Epithelial cell of proximal tubule (primary cell): ENCODE data around the gene FN3K. TPM values are rescaled to one million over a fixed set of nuclear protein-coding genes. Genes with fewer than 3 reads are reported as not detected.
A peak's percentile ranks its signal among the peaks of the same experiment; 100 is the strongest.
"Not testable (repeated sequence)": the region's sequence is repeated elsewhere in the genome, so short reads cannot be mapped to it uniquely, and the experiment has no call there.

Experiments used
- DNase-seq: peaks from one replicate; pipeline ENCODE4 v3.0.0-alpha.2; 2011; ENCODE audit warnings: low read depth
- H3K4me3 ChIP-seq: 2 replicates; pipeline ENCODE4 v1.5.1; 2011; ENCODE audit warnings: low read depth, mild to moderate bottlenecking, low read length
- total RNA-seq: library from RNA; depleted of rRNA; stranded (reverse); fragments of >200 nt; gene quantifications from 2 replicates; pipeline ENCODE4 v1.2.3, GENCODE V29; 2015
- TF ChIP-seq, protein P1 (sequence below): conservative IDR thresholded peaks from 2 replicates; pipeline ENCODE4 v1.5.1; 2012; ENCODE audit warnings: low read depth, mild to moderate bottlenecking, low read length

The FN3K gene
- total RNA-seq, 1 donor from 2014 or later = 0.69 TPM

GRCh38 chr17:82769041-82769440 is 33.6 kb downstream of the FN3K start:
- TF ChIP-seq, protein P1, sequence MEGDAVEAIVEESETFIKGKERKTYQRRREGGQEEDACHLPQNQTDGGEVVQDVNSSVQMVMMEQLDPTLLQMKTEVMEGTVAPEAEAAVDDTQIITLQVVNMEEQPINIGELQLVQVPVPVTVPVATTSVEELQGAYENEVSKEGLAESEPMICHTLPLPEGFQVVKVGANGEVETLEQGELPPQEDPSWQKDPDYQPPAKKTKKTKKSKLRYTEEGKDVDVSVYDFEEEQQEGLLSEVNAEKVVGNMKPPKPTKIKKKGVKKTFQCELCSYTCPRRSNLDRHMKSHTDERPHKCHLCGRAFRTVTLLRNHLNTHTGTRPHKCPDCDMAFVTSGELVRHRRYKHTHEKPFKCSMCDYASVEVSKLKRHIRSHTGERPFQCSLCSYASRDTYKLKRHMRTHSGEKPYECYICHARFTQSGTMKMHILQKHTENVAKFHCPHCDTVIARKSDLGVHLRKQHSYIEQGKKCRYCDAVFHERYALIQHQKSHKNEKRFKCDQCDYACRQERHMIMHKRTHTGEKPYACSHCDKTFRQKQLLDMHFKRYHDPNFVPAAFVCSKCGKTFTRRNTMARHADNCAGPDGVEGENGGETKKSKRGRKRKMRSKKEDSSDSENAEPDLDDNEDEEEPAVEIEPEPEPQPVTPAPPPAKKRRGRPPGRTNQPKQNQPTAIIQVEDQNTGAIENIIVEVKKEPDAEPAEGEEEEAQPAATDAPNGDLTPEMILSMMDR = no peak
- no peak for DNase-seq
- H3K4me3 ChIP-seq = no peak overlapping the region

GRCh38 chr17:82772026-82772425 is 36.6 kb downstream of the FN3K start:
- TF ChIP-seq, protein P1 = no peak
- no peak overlapping the region for H3K4me3 ChIP-seq
- no peak for DNase-seq

DNA sequence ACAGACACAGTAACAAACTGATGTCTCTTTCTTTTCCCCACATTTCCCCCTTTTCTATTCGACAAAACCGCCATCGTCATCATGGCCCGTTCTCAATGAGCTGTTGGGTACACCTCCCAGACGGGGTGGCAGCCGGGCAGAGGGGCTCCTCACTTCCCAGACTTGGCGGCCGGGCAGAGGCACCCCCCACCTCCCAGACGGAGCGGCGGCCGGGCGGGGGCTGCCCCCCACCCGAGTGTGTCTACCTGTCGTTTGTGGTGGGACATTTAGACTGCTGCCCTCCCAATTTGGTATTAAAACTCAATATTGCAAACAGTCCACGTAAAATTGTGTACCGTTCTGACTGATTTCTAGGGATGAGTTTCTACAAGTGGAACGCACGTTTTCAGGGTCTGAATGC is 39.0 kb downstream of the FN3K start:
- not testable (repeated sequence) for DNase-seq
- H3K4me3 ChIP-seq = peak overlapping the region; percentile 45

DNA sequence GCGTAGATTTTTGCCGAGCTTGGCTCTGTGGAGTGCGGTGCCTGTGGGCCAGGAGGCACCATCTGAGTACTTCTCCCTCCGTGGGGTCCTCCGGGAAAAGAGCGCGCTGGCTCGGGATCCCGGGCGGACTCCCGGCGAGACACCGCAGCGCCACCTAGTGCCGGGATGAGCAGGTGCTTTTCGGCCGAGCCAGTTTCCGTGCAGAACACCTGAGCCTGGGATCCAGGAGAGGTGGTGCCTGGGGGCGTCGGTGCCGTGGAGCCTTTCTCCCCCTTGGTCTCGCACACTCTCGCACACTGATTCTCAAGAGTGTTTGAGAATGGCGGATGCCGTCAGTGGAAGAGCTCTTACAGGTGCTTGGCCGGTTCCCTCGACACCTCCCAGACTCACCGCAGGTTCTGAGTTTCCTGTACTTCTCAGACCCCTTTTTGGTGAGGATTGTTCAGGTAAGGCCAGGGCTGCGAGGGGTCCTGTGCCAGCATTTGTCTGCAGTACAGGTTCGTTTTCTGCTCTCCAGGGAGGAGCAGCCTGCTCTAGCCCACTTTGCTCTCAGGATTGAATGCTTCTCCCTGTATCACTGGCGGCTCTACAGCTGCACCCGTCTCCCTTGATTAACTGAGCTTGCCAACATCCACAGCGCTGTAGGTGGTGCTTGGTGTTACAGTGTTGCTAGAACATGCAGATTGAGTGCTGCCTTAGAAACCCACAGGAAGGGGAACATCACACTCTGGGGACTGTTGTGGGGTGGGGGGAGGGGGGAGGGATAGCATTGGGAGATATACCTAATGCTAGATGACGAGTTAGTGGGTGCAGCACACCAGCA is 39.8 kb downstream of the FN3K start:
- TF ChIP-seq, protein P1 = peak; percentile 83
- no peak for DNase-seq
- H3K4me3 ChIP-seq = peak overlapping the region; percentile 45

- TF ChIP-seq, protein P1 = no peak
- DNase-seq = no peak
- H3K4me3 ChIP-seq = no peak overlapping the region
Observed at GRCh38 chr17:82776454-82776853, 41.0 kb downstream of the FN3K start.

DNA sequence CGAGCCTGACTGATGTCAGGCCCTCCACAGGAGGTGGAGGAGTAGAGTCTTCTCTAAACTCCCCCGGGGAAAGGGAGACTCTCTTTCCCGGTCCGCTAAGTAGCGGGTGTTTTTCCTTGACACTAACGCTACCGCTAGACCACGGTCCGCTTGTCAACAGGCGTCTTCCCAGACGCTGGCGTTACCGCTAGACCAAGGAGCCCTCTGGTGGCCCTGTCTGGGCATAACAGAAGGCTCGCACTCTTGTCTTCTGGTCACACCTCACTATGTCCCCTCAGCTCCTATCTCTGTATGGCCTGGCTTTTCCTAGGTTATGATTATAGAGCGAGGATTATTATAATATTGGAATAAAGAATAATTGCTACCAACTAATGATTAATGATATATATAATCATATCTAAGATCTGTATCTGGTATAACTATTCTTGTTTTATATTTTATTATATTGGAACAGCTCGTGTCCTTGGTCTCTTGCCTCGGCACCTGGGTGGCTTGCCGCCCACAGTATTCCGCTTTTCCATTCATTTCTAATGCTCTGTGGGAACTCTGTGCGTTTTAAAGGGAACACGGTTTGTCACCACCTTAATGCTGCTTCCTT is 42.5 kb downstream of the FN3K start:
- TF ChIP-seq, protein P1 = peak; percentile 29
- H3K4me3 ChIP-seq, DNase-seq: not testable (repeated sequence)

DNA sequence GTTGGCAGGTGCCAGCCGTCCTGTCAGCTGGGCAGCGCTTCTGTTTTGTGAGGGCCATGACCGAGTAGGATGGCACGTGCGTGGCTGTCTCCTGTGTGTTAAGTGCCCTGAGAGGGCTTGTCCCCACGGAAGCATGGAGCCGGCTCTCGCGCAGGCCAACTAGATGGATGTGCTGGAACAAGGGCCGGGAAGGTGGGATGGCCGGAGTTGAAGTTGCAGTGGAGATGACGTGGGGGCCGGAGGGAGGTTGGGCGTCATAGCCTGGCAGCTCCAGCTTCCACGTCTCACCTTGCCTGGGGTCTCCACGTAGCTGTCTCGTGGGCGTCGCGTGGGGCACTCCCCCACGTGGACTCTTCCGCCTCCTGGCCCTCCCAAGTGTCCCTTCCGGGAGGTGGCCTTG is 44.1 kb downstream of the FN3K start:
- DNase-seq = no peak
- TF ChIP-seq, protein P1 = no peak

More for the DNA sequence above, 44.1 kb downstream of the FN3K start:
- no peak overlapping the region for H3K4me3 ChIP-seq
